ENCODE data around the gene HCN3. TPM values are rescaled to one million over a fixed set of nuclear protein-coding genes. Genes with fewer than 3 reads are reported as not detected.
"Not testable (repeated sequence)": the region's sequence is repeated elsewhere in the genome, so short reads cannot be mapped to it uniquely, and the experiment has no call there.

HCN3 gene
- 10 to 100 TPM; 11.2 to 21.5 TPM for total RNA-seq
- long read RNA-seq, partial matches to known transcripts = 1 of 6 reads
- long read RNA-seq, other reads (novel, unspliced or antisense) = 5 of 6 reads

DNA sequence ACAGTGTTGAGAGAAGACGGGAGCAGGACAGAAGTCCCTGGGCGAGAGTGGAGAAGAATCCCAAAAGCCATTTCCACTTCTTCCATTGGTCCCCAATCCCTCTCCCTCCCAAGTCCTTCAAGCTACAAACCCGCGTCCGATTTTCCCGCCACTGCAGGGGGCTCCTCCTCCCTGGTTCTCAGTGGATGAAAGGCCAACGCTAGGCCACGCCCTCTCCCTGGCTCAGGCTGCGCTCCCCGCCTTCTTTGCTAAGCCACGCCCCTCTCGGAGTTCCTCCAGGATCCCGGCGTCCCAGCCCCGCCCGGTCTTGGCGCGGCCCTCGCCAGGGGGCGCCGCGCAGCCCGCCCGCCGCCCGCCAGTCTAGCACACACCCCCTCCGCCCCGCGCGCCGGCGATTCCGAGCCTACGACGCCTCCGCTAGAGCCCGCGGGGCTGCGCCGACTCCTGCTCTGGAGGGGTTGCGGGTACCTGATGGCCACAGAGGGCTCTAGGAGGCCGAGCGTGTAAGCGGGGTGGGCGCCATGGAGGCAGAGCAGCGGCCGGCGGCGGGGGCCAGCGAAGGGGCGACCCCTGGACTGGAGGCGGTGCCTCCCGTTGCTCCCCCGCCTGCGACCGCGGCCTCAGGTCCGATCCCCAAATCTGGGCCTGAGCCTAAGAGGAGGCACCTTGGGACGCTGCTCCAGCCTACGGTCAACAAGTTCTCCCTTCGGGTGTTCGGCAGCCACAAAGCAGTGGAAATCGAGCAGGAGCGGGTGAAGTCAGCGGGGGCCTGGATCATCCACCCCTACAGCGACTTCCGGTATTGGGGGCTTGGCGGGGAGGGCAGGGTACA is at the start of gene HCN3:
Gene HCN3, plus strand, starts transcription at position 394 of the 832 bp plus-strand sequence. Its CDS starts 128 bp downstream, at position 522.
- ATAC-seq (peak; percentile 72), DNase-seq (peak; percentile 98 to 100)
- intact Hi-C loops (cut with DNase I, micrococcal nuclease) = no loop called here

DNA sequence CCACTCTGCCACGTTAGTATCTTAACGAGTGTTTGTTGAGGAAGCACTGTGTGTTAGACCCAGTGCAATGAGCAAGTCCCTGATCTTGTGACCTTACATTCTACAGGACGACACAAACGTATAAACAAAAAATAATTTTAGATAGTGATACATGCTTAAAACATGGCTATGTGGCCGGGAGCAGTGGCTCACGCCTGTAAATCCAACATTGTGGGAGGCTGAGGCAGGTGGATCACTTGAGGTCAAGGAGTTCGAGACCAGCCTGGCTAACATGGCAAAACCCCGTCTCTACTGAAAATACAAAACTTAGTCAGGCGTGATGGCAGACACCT is 49.2 kb upstream of the HCN3 start:
- intact Hi-C loops (cut with DNase I, micrococcal nuclease) = no loop called here
- no peak for DNase-seq
- ATAC-seq = no peak

DNA sequence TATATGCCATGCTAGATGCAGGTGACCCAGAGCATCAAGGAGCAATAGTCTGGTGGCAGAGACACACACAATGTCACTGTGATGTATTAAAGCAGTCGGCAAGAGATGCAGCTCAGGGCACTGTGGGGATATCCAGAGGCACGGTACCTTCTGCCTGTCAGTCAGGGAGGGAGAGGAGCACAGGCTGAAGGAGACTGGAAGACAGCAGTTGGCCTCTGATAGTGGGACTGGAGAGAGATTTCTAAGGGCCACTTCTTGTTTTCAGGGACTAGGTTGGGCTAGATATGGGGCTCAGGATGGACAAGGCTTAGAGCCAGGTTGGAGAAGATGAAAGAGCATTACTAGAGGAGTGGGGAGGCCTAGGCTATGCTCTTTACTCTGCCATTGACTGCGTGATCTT is 46.0 kb upstream of the HCN3 start:
- DNase-seq; ATAC-seq; intact Hi-C loops (cut with DNase I, micrococcal nuclease): not testable (repeated sequence)

DNA sequence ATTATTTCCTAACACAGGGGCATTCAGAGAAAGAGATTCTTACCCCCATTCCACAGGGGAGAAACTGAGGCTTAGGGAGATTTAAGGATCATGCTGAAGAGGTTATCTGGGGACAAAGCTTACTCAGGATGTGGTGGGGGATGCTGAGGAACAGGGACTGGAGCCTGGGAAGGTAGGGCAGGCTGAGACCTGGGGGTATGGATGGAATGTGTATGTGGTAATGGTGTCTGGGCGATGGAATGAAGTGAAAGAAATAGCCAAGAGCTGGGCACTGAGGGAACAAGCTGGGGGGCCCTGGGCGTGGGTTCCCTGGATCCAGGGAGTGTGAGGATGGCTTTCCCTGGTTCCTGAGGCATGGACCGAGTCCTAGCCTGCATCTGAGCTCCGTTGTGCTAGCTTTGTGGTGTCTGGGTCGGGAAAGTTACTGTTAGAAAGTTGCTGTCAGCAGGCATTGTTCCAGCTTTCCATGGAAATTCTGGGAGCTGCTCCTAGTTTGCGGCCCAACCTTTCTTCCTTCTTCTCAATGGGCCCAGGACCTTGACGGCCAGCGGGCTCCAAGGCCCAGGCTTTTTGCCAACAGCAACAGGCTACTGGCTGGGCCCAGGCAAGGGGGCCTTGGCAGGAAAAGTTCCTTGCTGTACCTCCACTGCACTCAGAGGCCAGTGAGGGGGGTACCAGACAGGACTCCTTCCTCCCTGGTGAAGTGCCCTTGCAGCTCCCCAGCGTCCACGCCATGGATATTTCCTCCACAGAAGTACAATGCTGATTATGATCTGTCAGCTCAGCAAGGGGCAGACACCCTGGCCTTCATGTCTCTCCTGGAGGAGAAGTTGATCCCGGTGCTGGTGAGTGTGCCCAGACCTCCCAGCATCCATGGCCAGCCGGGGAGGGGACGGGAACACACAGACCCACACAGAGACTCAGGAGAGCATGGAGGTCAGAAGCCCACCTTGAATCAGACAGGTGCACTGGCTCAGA is 45.0 kb upstream of the HCN3 start:
- ATAC-seq; DNase-seq; intact Hi-C loops (cut with DNase I, micrococcal nuclease): not testable (repeated sequence)

DNA sequence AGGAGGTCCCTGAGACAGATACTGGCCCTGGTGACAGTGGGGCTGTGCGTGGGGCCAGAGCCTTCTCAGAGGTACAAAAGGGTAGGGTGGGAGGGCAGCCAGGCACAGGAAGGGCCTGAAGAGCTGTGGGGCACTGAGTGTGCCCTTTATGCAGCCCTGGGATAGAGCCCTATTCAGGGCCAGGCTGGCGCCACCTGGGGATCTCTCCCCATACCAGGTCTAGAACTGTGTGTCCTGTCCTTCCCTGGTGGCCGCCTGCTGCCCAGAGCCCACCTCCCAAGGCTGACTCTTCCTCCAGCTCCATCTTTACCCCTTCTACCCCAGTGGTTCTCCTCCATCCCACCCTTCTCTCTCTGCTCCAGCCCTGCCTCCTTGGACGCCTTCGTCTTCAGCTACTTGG is 43.8 kb upstream of the HCN3 start:
- DNase-seq; intact Hi-C loops (cut with DNase I, micrococcal nuclease): not testable (repeated sequence)
- peak; percentile 7 for ATAC-seq

DNA sequence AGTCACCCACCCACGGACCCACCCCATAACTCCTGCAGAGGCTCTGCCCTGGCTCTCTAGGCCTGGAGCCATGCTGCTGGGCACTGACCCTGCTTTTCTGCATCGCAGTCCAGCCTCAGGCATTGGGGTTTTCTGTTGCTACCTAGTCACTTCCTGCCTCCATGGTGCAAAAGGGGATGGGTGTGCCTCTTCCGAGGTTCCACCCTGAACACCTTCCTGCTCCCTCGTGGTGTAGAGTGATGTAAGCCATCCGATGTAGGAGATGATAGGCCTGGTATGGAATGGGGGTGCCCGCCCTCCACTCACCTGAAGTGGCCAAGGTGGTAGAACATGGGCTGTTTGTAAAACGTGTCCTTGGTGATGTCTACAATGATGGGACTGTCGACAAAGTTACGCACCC is 41.9 kb upstream of the HCN3 start:
- ATAC-seq; DNase-seq; intact Hi-C loops (cut with DNase I, micrococcal nuclease): not testable (repeated sequence)

DNA sequence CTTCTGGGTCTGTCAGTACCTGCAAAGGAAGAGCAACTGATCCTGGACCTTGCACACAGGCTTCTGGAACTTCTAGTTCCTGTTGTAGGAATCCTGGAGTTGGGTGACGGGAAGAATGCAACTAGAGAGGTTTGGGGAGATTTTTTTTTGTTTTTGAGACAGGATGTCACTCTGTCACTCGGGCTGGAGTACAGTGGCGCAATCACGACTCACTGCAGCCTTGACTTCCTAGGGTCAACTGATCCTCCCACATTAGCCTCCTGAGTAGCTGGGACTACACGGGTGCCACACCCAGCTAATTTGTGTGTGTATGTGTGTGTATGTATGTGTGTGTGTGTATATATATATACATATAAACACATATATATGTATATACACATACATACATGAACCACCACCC is 40.8 kb upstream of the HCN3 start:
- DNase-seq (no peak), ATAC-seq (no peak)
- intact Hi-C loops (cut with DNase I, micrococcal nuclease) = no loop called here

DNA sequence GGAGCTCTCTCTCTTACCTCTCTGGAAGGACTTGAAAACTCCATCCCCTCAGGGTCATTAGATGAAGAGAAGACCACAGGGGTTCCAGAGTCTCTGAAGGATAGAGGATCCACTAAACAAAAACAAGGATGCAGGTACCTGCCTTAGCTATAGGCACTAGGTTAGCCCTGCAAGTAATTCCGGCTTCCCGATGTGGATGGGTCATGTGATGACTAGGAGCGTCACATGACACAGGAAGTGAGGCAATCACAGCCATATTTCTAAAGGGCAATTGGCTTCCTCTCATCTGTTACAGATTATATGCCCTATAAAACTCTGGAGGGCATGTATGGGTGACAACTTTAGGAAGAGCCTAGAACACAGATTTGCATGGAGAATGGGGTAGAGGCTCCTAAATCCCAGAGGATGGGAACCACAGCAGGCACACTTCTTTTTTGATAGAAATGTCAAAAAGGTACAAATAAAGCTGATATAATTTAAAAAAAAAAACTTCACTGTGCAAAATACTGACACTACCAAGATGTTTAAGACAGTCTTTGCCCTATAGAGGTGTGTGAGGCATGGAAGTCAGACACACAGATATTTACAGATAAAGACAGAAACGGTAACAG is 36.1 kb upstream of the HCN3 start:
- DNase-seq (peak; percentile 70 to 81), ATAC-seq (peak; percentile 71)
- intact Hi-C loops (cut with DNase I, micrococcal nuclease) = no loop called here

DNA sequence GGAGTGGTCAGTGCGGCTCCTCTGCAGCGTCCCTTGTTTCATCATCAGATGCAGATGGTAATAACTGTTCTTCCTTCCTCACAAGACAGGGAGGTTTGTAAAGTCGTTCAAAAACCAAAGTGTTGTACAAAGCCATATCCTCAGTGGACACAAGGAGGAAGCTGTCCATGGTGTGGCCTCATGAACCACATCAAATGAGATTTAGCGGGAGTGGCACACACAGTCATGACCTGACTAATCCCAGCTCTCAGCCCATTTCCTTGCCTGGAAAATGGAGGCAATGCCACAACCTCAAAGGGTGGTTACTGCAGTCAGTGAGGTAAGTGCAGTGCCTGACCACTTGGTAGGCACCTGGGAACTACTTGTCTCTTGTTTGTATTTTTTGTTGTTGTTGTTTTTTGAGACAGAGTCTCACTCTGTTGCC is 35.4 kb upstream of the HCN3 start:
- DNase-seq (no peak), ATAC-seq (peak; percentile 13)
- intact Hi-C loops (cut with DNase I, micrococcal nuclease) = no loop called here

DNA sequence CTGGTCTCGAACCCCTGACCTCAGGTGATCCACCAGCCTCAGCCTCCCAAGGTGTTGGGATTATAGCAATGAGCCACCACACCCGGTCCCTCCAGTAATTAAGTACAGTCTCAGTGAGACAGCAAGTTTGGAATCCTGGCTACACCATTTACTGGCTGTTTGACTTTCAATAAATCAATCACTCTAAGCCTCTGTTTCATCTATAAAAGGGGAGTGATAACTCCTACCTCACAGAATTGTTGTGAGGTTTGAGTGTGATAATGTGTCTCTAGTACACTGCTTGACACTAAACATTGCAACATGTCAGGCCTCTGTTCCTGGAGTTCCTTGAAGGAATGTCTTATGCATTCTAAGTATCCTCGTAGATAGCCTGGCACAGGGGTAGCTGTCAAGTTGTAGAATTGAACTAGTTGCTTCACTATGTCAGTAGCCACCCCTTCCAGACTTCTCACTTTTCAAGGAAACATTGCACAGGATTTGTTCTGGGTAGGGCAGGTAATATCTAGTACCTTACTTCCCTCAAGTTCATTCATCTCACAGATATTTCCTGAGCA is 34.4 kb upstream of the HCN3 start:
- intact Hi-C loops (cut with DNase I, micrococcal nuclease) = no loop called here
- DNase-seq (no peak), ATAC-seq (peak; percentile 14)

DNA sequence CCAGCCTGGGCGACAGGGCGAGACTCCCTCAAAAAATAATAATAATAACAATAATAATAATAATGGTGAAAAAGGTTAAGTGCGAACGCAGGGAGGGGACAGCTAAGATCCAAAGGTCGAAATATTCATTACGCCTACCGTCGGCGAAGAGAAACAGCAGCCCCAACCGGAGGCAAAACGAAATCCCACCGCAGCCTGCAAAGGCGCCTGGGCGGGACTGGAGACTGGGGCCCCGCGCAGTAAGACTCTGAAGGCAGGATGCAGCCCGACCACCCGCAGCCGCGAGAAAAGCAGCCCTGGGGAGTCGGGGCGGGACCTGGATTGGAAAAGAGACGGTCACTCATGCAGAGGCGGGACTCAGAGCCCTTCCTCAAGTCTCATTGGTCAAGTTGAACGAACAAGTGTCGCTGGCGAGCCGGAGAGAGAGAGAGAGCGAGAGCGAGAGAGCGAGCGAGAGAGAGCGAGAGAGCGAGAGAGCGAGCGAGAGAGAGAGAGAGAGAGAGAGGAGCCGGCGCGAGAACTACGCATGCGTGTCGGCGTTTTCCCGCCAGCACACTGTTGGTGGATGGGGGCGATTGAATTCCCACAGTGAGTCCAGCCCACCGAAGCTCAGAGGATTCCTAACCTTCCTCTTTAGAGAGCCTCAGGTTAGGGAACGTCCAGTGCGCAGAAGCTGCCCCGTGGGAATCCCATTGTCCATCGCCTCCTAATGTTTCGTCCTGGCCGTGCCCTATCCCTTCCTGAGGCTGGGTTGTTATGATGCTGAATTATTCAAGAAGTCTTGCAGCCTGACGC is 32.7 kb upstream of the HCN3 start:
- ATAC-seq = peak; percentile 82
- DNase-seq = peak; percentile 95 to 98
- intact Hi-C loops (cut with DNase I, micrococcal nuclease) = no loop called here

DNA sequence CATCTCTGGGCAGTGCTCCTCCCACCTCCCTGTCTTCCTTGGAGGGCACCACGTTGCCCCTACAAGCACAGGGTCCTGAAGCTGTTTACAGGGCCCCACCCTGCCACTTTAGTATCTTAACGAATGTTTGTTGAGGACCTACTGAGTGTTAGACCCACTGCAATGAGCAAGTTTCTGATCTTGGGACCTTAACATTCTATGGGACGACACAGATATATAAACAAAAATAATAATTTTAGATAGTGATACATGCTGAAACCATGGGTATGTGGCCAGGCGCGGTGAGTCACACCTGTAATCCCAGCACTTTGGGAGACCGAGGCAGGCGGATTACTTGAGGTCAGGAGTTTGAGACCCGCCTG is 32.1 kb upstream of the HCN3 start:
- ATAC-seq (no peak), DNase-seq (no peak)
- intact Hi-C loops (cut with DNase I, micrococcal nuclease) = no loop called here

DNA sequence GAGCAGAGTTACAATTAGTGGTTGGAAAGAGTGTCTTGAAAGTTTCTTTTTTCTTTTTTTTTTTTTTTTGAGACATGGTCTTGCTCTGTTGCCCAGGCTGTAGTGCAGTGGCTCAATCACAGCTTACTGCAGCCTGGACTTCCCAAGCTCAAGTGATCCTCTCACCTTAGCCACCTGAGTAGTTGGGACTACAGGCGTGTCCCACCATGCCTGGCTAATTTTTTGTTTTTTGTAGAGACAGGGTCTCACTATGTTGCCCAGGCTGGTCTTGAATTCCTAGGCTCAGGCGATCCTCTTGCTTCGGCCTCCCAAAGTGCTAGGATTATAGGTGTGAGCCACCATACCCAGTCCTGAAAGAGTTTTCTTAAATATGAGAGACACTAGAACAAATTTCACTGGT is 30.5 kb upstream of the HCN3 start:
- ATAC-seq; DNase-seq; intact Hi-C loops (cut with DNase I, micrococcal nuclease): not testable (repeated sequence)

DNA sequence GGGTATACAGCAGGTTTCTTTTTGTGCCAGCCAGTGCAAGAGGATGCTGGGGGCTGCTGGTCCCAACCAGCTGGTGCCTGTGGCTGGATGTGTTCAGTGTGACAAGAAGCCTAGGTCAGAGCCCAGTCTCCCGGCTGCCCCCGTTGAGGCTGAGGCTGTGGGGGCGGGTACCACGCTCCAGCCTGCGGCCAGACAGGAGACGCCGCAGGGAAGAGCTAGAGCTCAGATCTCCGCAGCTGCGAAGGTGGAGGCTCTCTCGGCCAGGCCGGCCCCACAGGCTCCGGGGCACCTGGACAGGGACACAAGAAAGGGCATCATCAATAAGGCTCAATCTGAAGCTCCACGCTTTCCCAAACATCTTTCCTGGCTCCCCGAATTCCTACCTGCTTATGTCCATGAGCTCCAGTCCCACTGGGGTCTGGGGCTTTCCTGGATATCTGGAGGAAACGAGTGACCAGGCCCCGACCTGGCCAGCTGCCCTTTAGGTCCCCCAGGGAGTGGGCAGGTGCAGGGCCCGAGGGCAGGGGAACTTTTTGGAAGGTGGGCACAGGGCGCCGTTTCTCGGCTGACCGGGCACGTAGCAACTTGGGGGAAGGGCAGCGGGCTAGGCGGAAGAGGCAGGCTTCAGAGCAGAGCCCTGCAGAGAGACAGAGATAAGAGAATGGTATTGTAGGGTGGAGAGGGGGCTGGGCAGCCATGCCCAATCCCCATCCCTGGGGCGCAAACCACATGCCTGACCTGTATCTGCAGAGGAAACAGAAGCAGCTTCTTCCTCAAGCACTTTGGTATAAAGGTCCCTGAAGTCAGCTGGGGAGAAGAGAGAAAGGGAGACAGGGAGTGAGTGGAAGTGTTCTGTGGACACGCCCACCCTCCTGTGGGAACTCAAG is 29.4 kb upstream of the HCN3 start:
- DNase-seq (no peak), ATAC-seq (no peak)
- intact Hi-C loops (cut with DNase I, micrococcal nuclease) = no loop called here

DNA sequence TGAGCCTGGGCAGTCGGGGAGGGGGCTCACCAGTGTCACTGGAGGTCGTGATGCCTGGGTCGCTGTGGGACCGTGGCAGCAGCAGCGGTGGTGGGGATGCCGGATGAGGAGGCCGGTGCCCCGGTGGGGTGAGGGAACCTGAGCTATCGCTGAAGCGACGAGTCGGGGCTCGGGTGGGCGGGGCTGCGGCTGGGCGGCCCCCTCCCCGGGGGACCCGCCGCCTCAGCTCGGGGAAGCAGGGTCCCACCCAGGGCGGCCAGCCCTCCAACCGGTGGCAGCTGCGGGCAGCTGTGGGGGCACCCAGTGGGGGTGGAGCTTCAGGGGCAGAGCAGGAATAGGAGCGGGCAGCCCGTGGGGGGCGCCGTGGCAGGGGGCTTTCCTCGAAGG is 27.0 kb upstream of the HCN3 start:
- intact Hi-C loops (cut with DNase I, micrococcal nuclease) = no loop called here
- DNase-seq = no peak
- no peak for ATAC-seq

DNA sequence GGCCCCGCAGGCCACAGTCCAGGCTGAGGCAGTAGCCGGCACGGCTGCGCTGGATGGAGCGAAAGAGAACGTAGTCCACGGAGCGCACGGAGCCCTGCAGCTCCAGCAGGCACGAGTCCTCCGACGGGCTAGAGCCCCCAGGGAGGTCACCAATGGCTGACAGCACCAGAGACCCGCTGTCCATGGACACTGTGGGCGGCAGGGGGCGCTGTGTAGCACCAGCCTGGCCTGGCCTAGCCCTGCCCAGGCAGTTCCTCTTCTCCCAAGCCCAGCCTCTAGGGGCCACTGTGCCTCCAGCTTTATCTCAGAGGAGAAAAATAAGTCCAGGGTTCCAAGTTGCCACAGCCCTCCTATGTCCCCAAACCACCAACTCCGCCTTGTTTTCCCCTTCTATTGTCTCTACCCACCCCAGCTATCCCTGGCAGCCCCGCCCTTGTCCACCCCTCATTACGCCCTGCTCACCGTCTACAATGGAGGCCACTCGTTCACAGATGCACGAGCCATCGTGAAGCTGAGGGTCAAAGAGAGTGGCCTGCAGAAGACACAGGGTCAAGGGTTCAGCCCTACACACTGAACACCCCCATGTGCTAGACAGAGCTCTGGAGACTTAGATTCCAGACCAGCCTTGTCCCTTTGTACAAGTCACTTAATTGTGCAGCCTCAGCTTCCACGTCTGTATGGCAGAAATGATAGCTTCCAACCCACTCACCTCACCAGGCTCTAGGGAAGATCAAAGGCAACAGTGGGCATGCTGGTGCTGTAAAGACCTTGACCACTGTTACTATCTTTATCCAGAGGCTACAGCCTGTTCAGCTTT is 26.4 kb upstream of the HCN3 start:
- peak; percentile 68 for ATAC-seq
- intact Hi-C loops (cut with DNase I, micrococcal nuclease) = no loop called here
- DNase-seq = peak; percentile 91 to 96

Data from left colon (tissue), 2 donors.